Activated B cell treated with CpG ODN at 0.5 μM for 24 hours (primary cell): ENCODE data around the gene GNAZ. TPM values are rescaled to one million over a fixed set of nuclear protein-coding genes. Genes with fewer than 3 reads are reported as not detected.
"Not testable (repeated sequence)": the region's sequence is repeated elsewhere in the genome, so short reads cannot be mapped to it uniquely, and the experiment has no call there.

Source experiments
- ATAC-seq: fragments of 200-7000 bp; cut with Tn5 transposase; one replicate; pipeline ENCODE4 v1.10.0; 2021; ENCODE audit warnings: low read depth, mild to moderate bottlenecking, moderate library complexity
- CTCF ChIA-PET: fragments of 350-600 bp; sonication (Branson Sonifier 250); formaldehyde crosslinking; loops from one replicate; lab custom pipeline; 2021; ENCODE audit warnings: antibody characterized with exemption; lab: Charles Lee
- POLR2A ChIA-PET: fragments of 350-600 bp; sonication (Branson Sonifier 250); formaldehyde crosslinking; loops from one replicate; lab custom pipeline; 2021; ENCODE audit warnings: antibody characterized with exemption; lab: Charles Lee
- DNase-seq: peaks from one replicate; pipeline ENCODE4 v3.0.0; 2022
- H3K27ac Mint-ChIP-seq: one replicate; pipeline ENCODE4 v1.8.0; 2020; ENCODE audit warnings: mixed read lengths
- H3K27me3 Mint-ChIP-seq: one replicate; pipeline ENCODE4 v1.8.0; 2021; ENCODE audit warnings: mixed read lengths
- H3K36me3 Mint-ChIP-seq: one replicate; pipeline ENCODE4 v1.8.0; 2021; ENCODE audit warnings: low read depth, mixed read lengths
- H3K4me1 Mint-ChIP-seq: one replicate; pipeline ENCODE4 v1.8.0; 2021; ENCODE audit warnings: mixed read lengths
- H3K4me3 Mint-ChIP-seq: one replicate; pipeline ENCODE4 v1.8.0; 2020; ENCODE audit warnings: mild to moderate bottlenecking, mixed read lengths
- H3K9me3 Mint-ChIP-seq: one replicate; pipeline ENCODE4 v1.8.0; 2020; ENCODE audit warnings: mixed read lengths
- intact Hi-C: fragments of 100-400 bp; cut with micrococcal nuclease; formaldehyde crosslinking; loops from one replicate; pipeline ENCODE4 v1.15.1; 2024
- total RNA-seq: library from RNA; stranded (reverse); gene quantifications from 2 replicates; pipeline ENCODE4 v1.2.3, GENCODE V29; 2022
- TF ChIP-seq, protein P1 (sequence below): fragments of 200-600 bp; IDR thresholded peaks from one replicate; pipeline ENCODE4 v1.8.0; 2022; ENCODE audit warnings: antibody characterized with exemption, mild to moderate bottlenecking

Gene GNAZ
- total RNA-seq, 1 donor from 2014 or later = 12.2 TPM

DNA sequence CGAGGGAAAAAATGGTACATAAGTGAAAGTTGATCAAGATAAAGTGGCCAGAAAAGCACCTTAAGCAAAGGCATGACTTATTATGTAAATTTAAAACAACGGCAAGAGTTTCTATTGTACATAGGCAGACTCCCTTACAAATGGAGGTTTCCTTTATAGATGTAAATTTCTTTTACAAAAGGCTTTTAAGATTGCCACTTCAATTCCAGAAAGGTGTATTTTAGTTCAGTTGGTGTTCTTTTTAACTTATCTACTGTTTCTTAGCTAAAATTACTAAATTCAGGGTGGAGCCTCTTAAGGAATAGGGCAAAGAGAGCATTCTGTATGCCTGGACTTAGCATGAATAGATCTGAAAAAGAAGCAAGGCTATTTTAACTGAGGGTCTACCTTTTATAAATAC, 24.9 kb upstream of the GNAZ start:
- TF ChIP-seq, protein P1, sequence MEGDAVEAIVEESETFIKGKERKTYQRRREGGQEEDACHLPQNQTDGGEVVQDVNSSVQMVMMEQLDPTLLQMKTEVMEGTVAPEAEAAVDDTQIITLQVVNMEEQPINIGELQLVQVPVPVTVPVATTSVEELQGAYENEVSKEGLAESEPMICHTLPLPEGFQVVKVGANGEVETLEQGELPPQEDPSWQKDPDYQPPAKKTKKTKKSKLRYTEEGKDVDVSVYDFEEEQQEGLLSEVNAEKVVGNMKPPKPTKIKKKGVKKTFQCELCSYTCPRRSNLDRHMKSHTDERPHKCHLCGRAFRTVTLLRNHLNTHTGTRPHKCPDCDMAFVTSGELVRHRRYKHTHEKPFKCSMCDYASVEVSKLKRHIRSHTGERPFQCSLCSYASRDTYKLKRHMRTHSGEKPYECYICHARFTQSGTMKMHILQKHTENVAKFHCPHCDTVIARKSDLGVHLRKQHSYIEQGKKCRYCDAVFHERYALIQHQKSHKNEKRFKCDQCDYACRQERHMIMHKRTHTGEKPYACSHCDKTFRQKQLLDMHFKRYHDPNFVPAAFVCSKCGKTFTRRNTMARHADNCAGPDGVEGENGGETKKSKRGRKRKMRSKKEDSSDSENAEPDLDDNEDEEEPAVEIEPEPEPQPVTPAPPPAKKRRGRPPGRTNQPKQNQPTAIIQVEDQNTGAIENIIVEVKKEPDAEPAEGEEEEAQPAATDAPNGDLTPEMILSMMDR = no peak
- no peaks in the 10 kb centered on the region for H3K9me3 Mint-ChIP-seq
- intact Hi-C loops = no loop called here
- DNase-seq = no peak
- no peak overlapping the region for H3K4me3 Mint-ChIP-seq
- H3K27me3 Mint-ChIP-seq = no peaks in the 10 kb centered on the region
- H3K4me1 Mint-ChIP-seq = peaks cover 4% of the 10 kb centered on the region
- no peaks in the 10 kb centered on the region for H3K36me3 Mint-ChIP-seq
- no peak for ATAC-seq
- ChIA-PET CTCF (interaction anchor here (0.7 kb wide), 1 partner anchor 27 kb away, joined by 4 read pairs; no protein-coding TSS in a partner anchor), POLR2A (interaction anchor here (0.6 kb wide), 1 partner anchor 26 kb away, joined by 6 read pairs; no protein-coding TSS in a partner anchor)
- H3K27ac Mint-ChIP-seq = no peak overlapping the region

DNA sequence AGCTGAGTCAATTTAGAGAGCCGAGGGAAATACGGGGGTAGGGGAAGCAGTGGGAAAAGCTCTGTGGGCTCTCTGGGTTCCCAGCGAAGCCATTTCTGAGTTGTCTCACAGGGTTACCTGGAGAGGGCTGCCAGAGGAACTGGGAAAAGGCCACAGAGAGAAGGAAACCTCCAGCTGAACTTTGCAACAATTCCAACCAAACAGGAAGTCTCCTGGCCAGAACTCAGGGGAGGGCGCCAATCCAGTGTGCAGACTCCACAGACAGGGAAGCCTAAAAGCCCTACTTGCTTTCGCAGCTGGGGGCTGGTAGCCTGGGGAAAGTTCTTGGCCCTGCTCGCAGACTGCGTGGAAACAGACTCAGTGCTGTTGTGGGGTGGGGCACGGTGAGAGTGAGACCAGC, 23.1 kb upstream of the GNAZ start:
- DNase-seq (no peak), ATAC-seq (no peak)
- TF ChIP-seq, protein P1 = no peak
- ChIA-PET POLR2A (no interaction called here), CTCF (interaction anchor here (1.3 kb wide), 1 partner anchor 8 kb away, joined by 3 read pairs; no protein-coding TSS in a partner anchor)
- Mint-ChIP-seq H3K27me3 (no peaks in the 10 kb centered on the region), H3K27ac (no peak overlapping the region), H3K9me3 (no peaks in the 10 kb centered on the region), H3K4me3 (no peak overlapping the region), H3K4me1 (peaks cover 9% of the 10 kb centered on the region), H3K36me3 (no peaks in the 10 kb centered on the region)
- intact Hi-C loops = no loop called here

DNA sequence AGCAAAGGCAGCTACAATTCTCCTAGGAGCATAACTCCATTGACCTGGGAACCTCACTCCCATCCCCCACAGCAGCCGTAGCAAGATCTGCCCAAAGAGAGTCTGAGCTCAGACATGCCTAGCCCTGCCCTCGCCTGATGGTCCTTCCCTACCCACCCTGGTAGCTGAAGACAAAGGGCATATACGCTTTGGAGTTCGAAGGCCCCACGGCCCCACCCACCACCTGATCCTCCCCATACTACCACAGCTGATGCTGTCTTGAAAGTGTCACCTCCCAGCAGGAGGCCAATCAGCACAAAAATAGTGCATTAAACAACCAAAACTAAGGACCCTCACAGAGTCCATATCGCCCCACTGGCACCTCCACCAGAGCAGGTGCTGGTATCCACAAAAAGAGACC, 22.6 kb upstream of the GNAZ start:
- no peaks in the 10 kb centered on the region for H3K27me3 Mint-ChIP-seq
- TF ChIP-seq, protein P1 = no peak

DNA sequence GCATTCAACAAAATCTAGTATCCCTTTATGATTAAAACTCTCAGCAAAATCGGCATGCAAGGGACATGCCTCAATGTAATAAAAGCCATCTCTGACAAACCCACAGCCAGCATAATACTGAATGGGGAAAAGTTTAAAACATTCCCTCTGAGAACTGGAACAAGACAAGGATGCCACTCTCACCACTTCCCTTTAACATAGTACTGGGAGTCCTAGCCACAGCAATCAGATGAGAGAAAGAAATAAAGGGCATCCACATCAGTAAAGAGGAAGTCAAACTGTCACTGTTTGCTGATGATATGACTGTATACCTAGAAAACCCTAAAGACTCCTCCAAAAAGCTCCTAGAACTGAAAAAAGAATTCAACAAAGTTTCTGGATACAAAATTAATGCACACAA, 19.8 kb upstream of the GNAZ start:
- Mint-ChIP-seq H3K27ac (peak overlapping the region; percentile 13), H3K4me1 (peaks cover 28% of the 10 kb centered on the region)
- CTCF ChIA-PET, H3K9me3 Mint-ChIP-seq, H3K4me3 Mint-ChIP-seq, DNase-seq, ATAC-seq, intact Hi-C loops, H3K36me3 Mint-ChIP-seq, H3K27me3 Mint-ChIP-seq: not testable (repeated sequence)
- POLR2A ChIA-PET = interaction anchor here (0.8 to 1.7 kb wide), 2 partner anchors 14 to 799 kb away, joined by 3 to 8 read pairs; no protein-coding TSS in a partner anchor

More for the DNA sequence above, 22.6 kb upstream of the GNAZ start:
- no peaks in the 10 kb centered on the region for H3K36me3 Mint-ChIP-seq
- no peak for DNase-seq
- no peaks in the 10 kb centered on the region for H3K9me3 Mint-ChIP-seq
- no peak overlapping the region for H3K27ac Mint-ChIP-seq
- H3K4me1 Mint-ChIP-seq = peaks cover 9% of the 10 kb centered on the region
- no peak overlapping the region for H3K4me3 Mint-ChIP-seq
- ChIA-PET POLR2A (no interaction called here), CTCF (no interaction called here)
- ATAC-seq = no peak
- intact Hi-C loops = no loop called here

DNA sequence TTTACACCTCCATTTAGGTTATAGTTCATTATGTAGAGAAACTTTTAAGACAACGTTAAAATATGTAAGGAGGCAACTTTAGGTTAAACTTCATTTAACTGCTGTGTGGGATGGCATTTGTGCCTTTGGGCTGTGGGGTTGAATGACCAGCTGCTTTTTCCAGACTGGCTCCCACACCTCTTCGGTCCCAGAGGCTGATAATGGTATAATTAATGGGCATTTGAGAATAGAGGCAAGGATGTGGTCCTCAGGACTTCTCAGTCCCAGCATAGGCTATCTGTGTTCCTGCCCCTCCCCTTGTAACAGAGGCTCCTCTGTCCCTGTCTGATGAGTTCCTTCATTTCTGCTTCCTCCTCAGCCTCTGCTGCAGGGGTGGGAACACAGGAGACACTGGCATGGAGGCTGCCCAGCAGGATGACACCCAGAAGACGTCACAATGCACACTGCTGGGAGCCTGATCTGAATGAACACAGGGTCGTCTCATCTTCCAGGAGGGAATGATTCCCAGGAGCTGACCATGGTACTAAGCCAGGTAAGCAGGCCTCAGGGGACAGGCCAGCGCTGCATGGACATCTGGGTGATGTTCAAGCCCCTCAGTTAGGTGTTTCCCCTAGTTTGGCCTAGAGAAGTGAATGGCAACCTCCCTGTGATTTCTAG, 17.1 kb upstream of the GNAZ start:
- Mint-ChIP-seq H3K4me1 (peaks cover 29% of the 10 kb centered on the region), H3K9me3 (peaks cover 5% of the 10 kb centered on the region), H3K4me3 (no peak overlapping the region), H3K27me3 (no peaks in the 10 kb centered on the region), H3K36me3 (no peaks in the 10 kb centered on the region), H3K27ac (peak overlapping the region; percentile 59)
- intact Hi-C loops = no loop called here
- DNase-seq = no peak
- TF ChIP-seq, protein P1 = no peak
- ChIA-PET CTCF (no interaction called here), POLR2A (no interaction called here)
- ATAC-seq = no peak
